DND-41 (cell line): Measurements from ENCODE around the gene CENPP.

Experiments
- CTCF ChIP-seq: IDR thresholded peaks from 2 replicates; pipeline ENCODE4 v1.5.1; 2012; ENCODE audit warnings: borderline replicate concordance, low read length, moderate library complexity, mild to moderate bottlenecking; ENCODE audit not compliant: poor library complexity, severe bottlenecking; ENCODE audit errors: extremely low read depth
- EZH2 ChIP-seq: IDR thresholded peaks from 3 replicates; pipeline ENCODE4 v1.6.1; 2012; ENCODE audit warnings: borderline replicate concordance, low read depth, mild to moderate bottlenecking, moderate library complexity, low read length, inconsistent platforms; ENCODE audit not compliant: severe bottlenecking

- TF ChIP-seq CTCF (no peak), EZH2 (no peak)
These were observed 54.9 kb downstream of the CENPP start for GRCh38 chr9:92380603-92381002.
